Measurements from ENCODE around the gene CD276.
"Not testable (repeated sequence)": the region's sequence is repeated elsewhere in the genome, so short reads cannot be mapped to it uniquely, and the experiment has no call there.

The CD276 gene

GRCh38 chr15:73684581-73685455, 635 bp downstream of the CD276 start:
- DNase-seq = peak; percentile 73

- no peak for DNase-seq
Observed at GRCh38 chr15:73685981-73686380, 1.8 kb downstream of the CD276 start.

GRCh38 chr15:73686781-73687256, 2.6 kb downstream of the CD276 start:
- no peak for DNase-seq

- DNase-seq = no peak
Observed at GRCh38 chr15:73687351-73687750, 3.2 kb downstream of the CD276 start.

GRCh38 chr15:73688455-73688854, 4.3 kb downstream of the CD276 start:
- no peak for DNase-seq

GRCh38 chr15:73691396-73691795, 7.2 kb downstream of the CD276 start:
- peak; percentile 46 for DNase-seq

- DNase-seq = no peak
Observed at GRCh38 chr15:73694419-73694818, 10.2 kb downstream of the CD276 start.

GRCh38 chr15:73695773-73696640, 11.8 kb downstream of the CD276 start:
- DNase-seq = no peak

GRCh38 chr15:73696641-73697001, 12.4 kb downstream of the CD276 start:
- no peak for DNase-seq

GRCh38 chr15:73697033-73697467, 12.9 kb downstream of the CD276 start:
- DNase-seq = peak; percentile 96

- DNase-seq = peak; percentile 48
Observed at GRCh38 chr15:73699249-73700040, 15.3 kb downstream of the CD276 start.

GRCh38 chr15:73700041-73700842, 16.1 kb downstream of the CD276 start:
- DNase-seq = peak; percentile 92

- DNase-seq = not testable (repeated sequence)
Observed at GRCh38 chr15:73702311-73703239, 18.4 kb downstream of the CD276 start.

GRCh38 chr15:73703601-73704000, 19.4 kb downstream of the CD276 start:
- DNase-seq = not testable (repeated sequence)

GRCh38 chr15:73704142-73704868, 20.1 kb downstream of the CD276 start:
- not testable (repeated sequence) for DNase-seq

GRCh38 chr15:73704869-73705645, 20.9 kb downstream of the CD276 start:
- DNase-seq = peak; percentile 86

- DNase-seq = no peak
Observed at GRCh38 chr15:73708691-73709090, 24.5 kb downstream of the CD276 start.

GRCh38 chr15:73709241-73709640, 25.1 kb downstream of the CD276 start:
- DNase-seq = no peak

GRCh38 chr15:73709686-73710085, 25.5 kb downstream of the CD276 start:
- no peak for DNase-seq
